CD14-positive monocyte (primary cell): ENCODE measurements around the gene TAOK1. TPM values are rescaled to one million over a fixed set of nuclear protein-coding genes. Genes with fewer than 3 reads are reported as not detected.

Experiments
- DNase-seq, 3 donors: peaks; one replicate each; pipeline ENCODE4 v3.0.0-alpha.2; 2011 to 2022
- H2AFZ ChIP-seq: 2 replicates; pipeline ENCODE4 v1.6.0; 2012; ENCODE audit warnings: mild to moderate bottlenecking, low read depth, low read length, inconsistent platforms; ENCODE audit not compliant: insufficient read depth, poor library complexity, severe bottlenecking
- H3K27ac ChIP-seq, 2 donors: 1 replicate in 1 of 2; 2 replicates in 1 of 2; pipeline ENCODE4 v1.5.1; 2012 to 2013; ENCODE audit warnings: low read length in 2 of 2, control low read depth in 1 of 2, inconsistent platforms in 1 of 2, low read depth in 1 of 2, mild to moderate bottlenecking in 1 of 2
- H3K27me3 ChIP-seq, 2 donors: one replicate each; pipeline versions ENCODE4 v1.6.0 to v1.6.1; 2011 to 2013; ENCODE audit warnings: low read length in 2 of 2; ENCODE audit not compliant: control insufficient read depth in 2 of 2, insufficient read depth in 2 of 2
- H3K36me3 ChIP-seq, 2 donors: replicated peaks in 1 of 2; 1 replicate in 1 of 2; 2 replicates in 1 of 2; pipeline versions ENCODE4 v1.5.1 to v1.6.1; 2012 to 2013; ENCODE audit warnings: low read length in 2 of 2, control low read depth in 1 of 2, inconsistent platforms in 1 of 2, mild to moderate bottlenecking in 1 of 2; ENCODE audit not compliant: insufficient read depth in 2 of 2, control insufficient read depth in 1 of 2
- H3K4me1 ChIP-seq, 2 donors: 1 replicate in 1 of 2; 2 replicates in 1 of 2; pipeline versions ENCODE4 v1.5.1 to v1.6.1; 2012 to 2013; ENCODE audit warnings: low read length in 2 of 2, control low read depth in 1 of 2, inconsistent platforms in 1 of 2, mild to moderate bottlenecking in 1 of 2, moderate library complexity in 1 of 2; ENCODE audit not compliant: insufficient read depth in 2 of 2, control insufficient read depth in 1 of 2
- H3K4me2 ChIP-seq: replicated peaks from 2 replicates; pipeline ENCODE3; 2012; ENCODE audit warnings: low read length, moderate library complexity, mild to moderate bottlenecking; ENCODE audit not compliant: poor library complexity, severe bottlenecking; ENCODE audit errors: extremely low read depth
- H3K4me3 ChIP-seq, 3 experiments: fragments of 200-600 bp in 1 of 3; sonication (generic) in 1 of 3; replicated peaks in 1 of 3; 1 replicate in 2 of 3; 2 replicates in 1 of 3; pipeline ENCODE4 v1.5.1; 2011 to 2013; ENCODE audit warnings: low read length in 3 of 3, mild to moderate bottlenecking in 3 of 3, control low read depth in 2 of 3, low read depth in 2 of 3, inconsistent platforms in 1 of 3, moderate library complexity in 1 of 3
- H3K79me2 ChIP-seq: 2 replicates; pipeline ENCODE4 v1.6.0; 2012; ENCODE audit warnings: mild to moderate bottlenecking, control low read depth, inconsistent platforms, low read length, moderate library complexity; ENCODE audit not compliant: insufficient read depth
- H3K9ac ChIP-seq: 2 replicates; pipeline ENCODE4 v1.6.0; 2017; ENCODE audit warnings: low read length, mild to moderate bottlenecking; ENCODE audit not compliant: insufficient read depth, poor library complexity, severe bottlenecking
- H3K9me3 ChIP-seq, 2 donors: replicated peaks in 1 of 2; 1 replicate in 1 of 2; 2 replicates in 1 of 2; pipeline versions ENCODE4 v1.5.1 to v1.6.1; 2012 to 2013; ENCODE audit warnings: low read length in 2 of 2, control low read depth in 1 of 2; ENCODE audit not compliant: control insufficient read depth in 1 of 2, insufficient read depth in 1 of 2
- H4K20me1 ChIP-seq: 2 replicates; pipeline ENCODE4 v1.6.0; 2012; ENCODE audit warnings: mild to moderate bottlenecking, low read length, control low read depth, moderate library complexity; ENCODE audit not compliant: insufficient read depth
- H3K27ac Mint-ChIP-seq, 7 donors: one replicate each; pipeline ENCODE4 v1.8.0; 2020; ENCODE audit warnings: mild to moderate bottlenecking in 7 of 7, mixed read lengths in 7 of 7, moderate library complexity in 6 of 7, inconsistent platforms in 2 of 7
- H3K27me3 Mint-ChIP-seq, 3 donors: one replicate each; pipeline ENCODE4 v1.8.0; 2021 to 2022; ENCODE audit warnings: low read depth in 3 of 3, mild to moderate bottlenecking in 3 of 3, mixed read lengths in 3 of 3, moderate library complexity in 3 of 3, inconsistent platforms in 1 of 3
- H3K36me3 Mint-ChIP-seq, 2 donors: one replicate each; pipeline ENCODE4 v1.8.0; 2020; ENCODE audit warnings: mixed read lengths in 2 of 2, inconsistent platforms in 1 of 2, mild to moderate bottlenecking in 1 of 2
- H3K4me1 Mint-ChIP-seq: one replicate; pipeline ENCODE4 v1.8.0; 2020; ENCODE audit warnings: mild to moderate bottlenecking, mixed read lengths
- H3K4me3 Mint-ChIP-seq, 2 donors: one replicate each; pipeline ENCODE4 v1.8.0; 2020; ENCODE audit warnings: mild to moderate bottlenecking in 2 of 2, mixed read lengths in 2 of 2, moderate library complexity in 1 of 2
- H3K9me3 Mint-ChIP-seq, 7 donors: one replicate each; pipeline ENCODE4 v1.8.0; 2020 to 2022; ENCODE audit warnings: mixed read lengths in 7 of 7, mild to moderate bottlenecking in 6 of 7, moderate library complexity in 6 of 7, inconsistent platforms in 2 of 7
- WGBS: methylation state at CpG from one replicate; pipeline ENCODE4 v1.1.5; 2013; ENCODE audit warnings: missing lambda C conversion rate; ENCODE audit not compliant: insufficient coverage; 5-methylcytosine and 5-hydroxymethylcytosine counted together
- intact Hi-C, 2 donors: fragments of 100-400 bp; cut with micrococcal nuclease; formaldehyde crosslinking; loops; one replicate each; pipeline versions ENCODE4 v1.15.0 to v1.15.1; 2023
- polyA plus RNA-seq, 3 donors: library from polyadenylated mRNA; depleted of rRNA in 1 of 3; unstranded in 2 of 3; stranded (reverse) in 1 of 3; fragments of 300-500 nt in 2 of 3; fragments of >200 nt in 1 of 3; fragmentation: Illumina TruSeq in 2 of 3; gene quantifications; 1 replicate in 2 of 3; 2 replicates in 1 of 3; pipeline ENCODE4 v1.2.3, GENCODE V29; 2012 to 2021
- small RNA-seq: library from RNA; depleted of rRNA; stranded (forward); fragments of <200 nt; gene quantifications from one replicate; pipeline ENCODE3, GENCODE V24; 2012; ENCODE audit warnings: low read depth; ENCODE audit not compliant: insufficient read length
- TF ChIP-seq, protein P1 (sequence below): fragments of 200-600 bp; IDR thresholded peaks from one replicate; pipeline ENCODE4 v1.8.0; 2022; ENCODE audit warnings: antibody characterized with exemption, mild to moderate bottlenecking

Gene TAOK1
- polyA plus RNA-seq, 3 donors = 2.4 to 13.9 (median 4.8) TPM

DNA sequence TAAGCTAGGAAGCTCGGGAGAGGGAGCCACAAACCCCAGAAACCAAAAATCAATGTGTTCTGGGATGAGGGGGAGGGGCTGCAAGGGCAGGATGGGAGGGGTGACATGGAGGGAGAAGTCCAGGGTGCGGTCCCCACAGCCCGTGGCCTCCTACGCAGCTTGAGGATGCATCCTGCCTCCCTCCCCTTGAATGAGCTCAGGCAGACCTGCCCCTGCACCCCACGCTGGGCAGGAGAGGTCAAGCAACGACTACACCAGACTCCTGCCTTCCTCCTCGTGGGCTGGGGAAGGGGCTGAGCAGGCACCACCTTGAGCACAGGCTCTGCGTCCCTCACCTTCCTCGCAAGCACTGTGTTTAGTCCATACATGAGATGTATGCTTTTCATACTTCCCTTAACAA is 206.6 kb downstream of the TAOK1 start:
- H3K9ac ChIP-seq = no peak overlapping the region
- WGBS = 82% methylated on average over 6 of the region's 9 CpGs
- peaks cover 18% of the 10 kb centered on the region for H3K4me1 Mint-ChIP-seq
- H3K9me3 Mint-ChIP-seq = peaks cover 0 to 3% (median 0%) of the 10 kb centered on the region in 7 donors
- H3K4me1 ChIP-seq = peaks cover 18 to 21% of the 10 kb centered on the region in 2 donors
- no peak overlapping the region for H3K4me3 Mint-ChIP-seq
- no peak overlapping the region for H3K27ac Mint-ChIP-seq
- H3K79me2 ChIP-seq = no peaks in the 10 kb centered on the region
- intact Hi-C loops = no loop called here
- no peak overlapping the region for H3K27ac ChIP-seq
- no peaks in the 10 kb centered on the region for H3K36me3 ChIP-seq
- H2AFZ ChIP-seq = no peak overlapping the region
- DNase-seq = no peak
- H3K4me2 ChIP-seq = no peak overlapping the region
- H3K27me3 Mint-ChIP-seq = peaks cover 31 to 33% (median 33%) of the 10 kb centered on the region in 3 donors
- TF ChIP-seq, protein P1, sequence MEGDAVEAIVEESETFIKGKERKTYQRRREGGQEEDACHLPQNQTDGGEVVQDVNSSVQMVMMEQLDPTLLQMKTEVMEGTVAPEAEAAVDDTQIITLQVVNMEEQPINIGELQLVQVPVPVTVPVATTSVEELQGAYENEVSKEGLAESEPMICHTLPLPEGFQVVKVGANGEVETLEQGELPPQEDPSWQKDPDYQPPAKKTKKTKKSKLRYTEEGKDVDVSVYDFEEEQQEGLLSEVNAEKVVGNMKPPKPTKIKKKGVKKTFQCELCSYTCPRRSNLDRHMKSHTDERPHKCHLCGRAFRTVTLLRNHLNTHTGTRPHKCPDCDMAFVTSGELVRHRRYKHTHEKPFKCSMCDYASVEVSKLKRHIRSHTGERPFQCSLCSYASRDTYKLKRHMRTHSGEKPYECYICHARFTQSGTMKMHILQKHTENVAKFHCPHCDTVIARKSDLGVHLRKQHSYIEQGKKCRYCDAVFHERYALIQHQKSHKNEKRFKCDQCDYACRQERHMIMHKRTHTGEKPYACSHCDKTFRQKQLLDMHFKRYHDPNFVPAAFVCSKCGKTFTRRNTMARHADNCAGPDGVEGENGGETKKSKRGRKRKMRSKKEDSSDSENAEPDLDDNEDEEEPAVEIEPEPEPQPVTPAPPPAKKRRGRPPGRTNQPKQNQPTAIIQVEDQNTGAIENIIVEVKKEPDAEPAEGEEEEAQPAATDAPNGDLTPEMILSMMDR = no peak
- no peaks in the 10 kb centered on the region for H3K36me3 Mint-ChIP-seq
- peaks cover 2 to 25% of the 10 kb centered on the region in 2 donors for H3K27me3 ChIP-seq
- no peaks in the 10 kb centered on the region for H3K9me3 ChIP-seq
- peaks cover 5% of the 10 kb centered on the region for H4K20me1 ChIP-seq
- H3K4me3 ChIP-seq = no peak overlapping the region

DNA sequence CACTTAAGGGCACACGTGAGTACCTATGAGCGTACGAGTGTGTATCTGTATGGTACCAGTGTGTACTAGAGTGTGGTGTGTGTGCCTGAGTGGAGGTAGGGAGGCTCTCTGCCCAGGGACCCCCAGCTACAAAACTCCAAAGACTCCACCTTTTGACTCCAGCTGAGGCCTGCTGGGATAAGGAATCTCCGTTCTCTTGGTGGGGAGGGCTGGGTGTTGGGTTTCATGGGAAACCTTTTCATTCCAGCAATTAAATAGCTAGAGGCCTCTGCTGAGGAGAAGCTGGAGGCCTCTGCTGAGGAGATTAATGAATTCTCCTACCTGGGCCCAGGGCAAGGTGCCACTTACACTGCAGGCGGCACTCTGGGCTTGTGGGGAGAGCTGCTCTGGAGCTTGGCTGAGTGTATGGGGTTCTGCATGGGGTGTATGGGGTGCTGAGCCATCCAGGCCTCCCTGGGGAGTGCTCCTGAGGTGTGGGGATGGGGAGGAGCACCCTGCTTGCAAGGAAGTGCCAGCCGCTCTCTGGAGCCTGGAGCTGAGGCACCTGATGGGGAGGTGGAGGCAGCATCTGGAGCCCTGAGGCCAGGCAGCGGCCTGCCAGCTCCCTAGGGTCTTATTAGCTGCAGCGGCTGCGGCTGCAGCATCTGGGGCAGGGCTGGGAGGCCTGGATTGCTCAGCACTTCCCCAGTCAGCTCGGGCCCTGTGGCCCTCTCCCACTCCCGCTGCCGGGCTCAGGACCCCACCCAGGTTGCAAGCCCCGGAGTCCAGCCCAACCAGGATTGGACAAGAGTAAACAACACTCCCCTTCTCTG is 207.4 kb downstream of the TAOK1 start:
- peaks cover 11% of the 10 kb centered on the region for H3K4me1 Mint-ChIP-seq
- intact Hi-C loops = no loop called here
- TF ChIP-seq, protein P1 = no peak
- no peak overlapping the region for H3K4me3 Mint-ChIP-seq
- no peaks in the 10 kb centered on the region for H3K36me3 Mint-ChIP-seq
- Histone ChIP-seq H3K27ac (no peak overlapping the region), H3K4me1 (peaks cover 11 to 14% of the 10 kb centered on the region in 2 donors), H3K9me3 (no peaks in the 10 kb centered on the region), H3K36me3 (no peaks in the 10 kb centered on the region), H3K79me2 (no peaks in the 10 kb centered on the region), H2AFZ (no peak overlapping the region), H3K9ac (no peak overlapping the region), H3K4me3 (no peak overlapping the region), H3K4me2 (no peak overlapping the region), H3K27me3 (peaks cover 2 to 19% of the 10 kb centered on the region in 2 donors), H4K20me1 (no peaks in the 10 kb centered on the region)
- peaks cover 0 to 3% (median 0%) of the 10 kb centered on the region in 7 donors for H3K9me3 Mint-ChIP-seq
- peaks cover 25 to 28% (median 27%) of the 10 kb centered on the region in 3 donors for H3K27me3 Mint-ChIP-seq
- DNase-seq = no peak
- 92% methylated on average over 10 of the region's 13 CpGs for whole genome bisulfite sequencing
- H3K27ac Mint-ChIP-seq = no peak overlapping the region

Small RNAs within 50 kb of the gene (small RNA-seq; reads per million reads assigned to genes)
- gene RNU4-34P (not detected), gene RNU6-1034P (not detected), gene RNU6-711P (not detected)

Other genes starting within 250 kb of the TAOK1 start
- gene MYO18A, start 210.0 kb upstream of the TAOK1 start, polyA plus RNA-seq = 10 to 100 TPM in 2 of 3 donors, 1 to 10 TPM in 1; 6.3 to 40.2 (median 11.0) TPM
- not detected for gene CRYBA1, start 143.5 kb upstream of the TAOK1 start, polyA plus RNA-seq
- gene NUFIP2, start 96.2 kb upstream of the TAOK1 start, polyA plus RNA-seq = 10 to 100 TPM in 2 of 3 donors, 1 to 10 TPM in 1; 8.7 to 25.1 (median 13.7) TPM
- 1 to 10 TPM; 3.1 to 4.6 (median 3.6) TPM for gene ABHD15, start 176.7 kb downstream of the TAOK1 start, polyA plus RNA-seq
- 10 to 100 TPM in 2 of 3 donors, 1 to 10 TPM in 1; 9.4 to 58.6 (median 14.4) TPM for gene TP53I13, start 178.3 kb downstream of the TAOK1 start, polyA plus RNA-seq
- gene GIT1, start 199.3 kb downstream of the TAOK1 start, polyA plus RNA-seq = 10 to 100 TPM in 1 of 3 donors, 1 to 10 TPM in 2; 3.1 to 41.7 (median 4.4) TPM
- under 1 TPM in 1 of 3 donors, not detected in 2; 0.37 TPM for gene ANKRD13B, start 202.8 kb downstream of the TAOK1 start, polyA plus RNA-seq
- gene CORO6, start 232.5 kb downstream of the TAOK1 start, polyA plus RNA-seq = 1 to 10 TPM in 1 of 3 donors, not detected in 2; 1.3 TPM